Lung (tissue), 12 donors: ENCODE data around the gene ILF3. TPM values are rescaled to one million over a fixed set of nuclear protein-coding genes. Genes with fewer than 3 reads are reported as not detected.

Experiments
- ATAC-seq: fragments of 200-7000 bp; cut with Tn5 transposase; one replicate; pipeline ENCODE4 v1.9.1; 2020; ENCODE audit warnings: moderate number of reproducible peaks; ENCODE audit not compliant: insufficient read depth, low FRiP score
- DNase-seq, 3 donors: peaks; one replicate each; pipeline ENCODE4 v3.0.0-alpha.2; 2013 to 2017
- H3K27ac ChIP-seq, 2 donors: one replicate each; pipeline ENCODE4 v1.5.1; 2013; ENCODE audit warnings: mild to moderate bottlenecking in 2 of 2, moderate library complexity in 2 of 2, control low read depth in 1 of 2, inconsistent platforms in 1 of 2, low read depth in 1 of 2, low read length in 1 of 2
- H3K27me3 ChIP-seq, 3 donors: one replicate each; pipeline ENCODE4 v1.5.1; 2013; ENCODE audit warnings: low read length in 2 of 3; ENCODE audit not compliant: control insufficient read depth in 3 of 3, insufficient read depth in 3 of 3
- H3K36me3 ChIP-seq, 4 donors: one replicate each; pipeline ENCODE4 v1.5.1; 2013; ENCODE audit warnings: low read length in 4 of 4, mild to moderate bottlenecking in 1 of 4, moderate library complexity in 1 of 4; ENCODE audit not compliant: control insufficient read depth in 4 of 4, insufficient read depth in 4 of 4
- H3K4me1 ChIP-seq, 5 donors: one replicate each; pipeline ENCODE4 v1.5.1; 2013; ENCODE audit warnings: low read length in 5 of 5, mild to moderate bottlenecking in 2 of 5, moderate library complexity in 1 of 5; ENCODE audit not compliant: control insufficient read depth in 5 of 5, insufficient read depth in 5 of 5
- H3K4me3 ChIP-seq: one replicate; pipeline ENCODE4 v1.5.1; 2013; ENCODE audit warnings: mild to moderate bottlenecking, control low read depth, moderate library complexity
- H3K9ac ChIP-seq, 2 donors: one replicate each; pipeline ENCODE4 v1.5.1; 2013; ENCODE audit warnings: low read length in 2 of 2, control low read depth in 1 of 2; ENCODE audit not compliant: insufficient read depth in 1 of 2
- H3K9me3 ChIP-seq, 4 donors: one replicate each; pipeline ENCODE4 v1.5.1; 2013; ENCODE audit warnings: low read length in 3 of 4, mild to moderate bottlenecking in 1 of 4, moderate library complexity in 1 of 4; ENCODE audit not compliant: control insufficient read depth in 4 of 4, insufficient read depth in 3 of 4
- CTCF ChIP-seq: IDR thresholded peaks from 2 replicates; pipeline ENCODE4 v1.5.1; 2012; ENCODE audit warnings: mild to moderate bottlenecking; ENCODE audit errors: control extremely low read depth, extremely low read depth
- WGBS, 2 donors: extraction: QIAGEN DNeasy Blood & Tissue Kit; methylation state at CpG; one replicate each; pipeline ENCODE4 v1.1.7; 2013; 5-methylcytosine and 5-hydroxymethylcytosine counted together
- polyA plus RNA-seq, 2 donors: library from polyadenylated mRNA; stranded (reverse); fragments of 200-250 nt; gene quantifications; one replicate each; pipeline ENCODE4 v1.2.1, GENCODE V29; 2013
- total RNA-seq, 2 donors: library from RNA; depleted of rRNA in 1 of 2; stranded (reverse); fragments of >200 nt in 1 of 2; gene quantifications; one replicate each; pipeline ENCODE4 v1.2.1, GENCODE V29; 2014 to 2021
- donor health status: control.
- donor health status: control.
- donor health status: Bipolar disorder and iron deficiency.
- donor health status: healthy.
- donor health status: DM: yes; HTN: yes; CAD: no.

Gene ILF3
- total and polyA plus RNA-seq, 4 donors, result 105 to 225 (median 131) TPM

GRCh38 chr19:10618846-10619245 lies 35.3 kb upstream of the ILF3 start:
- no peak for TF ChIP-seq CTCF
- ATAC-seq, result no peak
- WGBS, 2 donors, result 91 to 95% methylated on average over 8 of the region's 8 CpGs
- peaks cover 0 to 7% (median 3%) of the 10 kb centered on the region in 4 donors for H3K36me3 ChIP-seq
- H3K27me3 ChIP-seq, result no peaks in the 10 kb centered on the region
- H3K4me3 ChIP-seq, result no peak overlapping the region
- H3K27ac ChIP-seq, result peak overlapping the region in 1 of 2 donors; percentile 20
- no peaks in the 10 kb centered on the region for H3K9me3 ChIP-seq
- no peak overlapping the region for H3K9ac ChIP-seq
- peaks cover 0 to 18% (median 0%) of the 10 kb centered on the region in 5 donors for H3K4me1 ChIP-seq
- no peak for DNase-seq

- 96 to 97% methylated on average over 4 of the region's 4 CpGs for WGBS, 2 donors
- Histone ChIP-seq H3K36me3 (peaks cover 0 to 7% (median 2%) of the 10 kb centered on the region in 4 donors), H3K9ac (no peak overlapping the region), H3K4me3 (no peak overlapping the region), H3K27me3 (no peaks in the 10 kb centered on the region), H3K9me3 (no peaks in the 10 kb centered on the region), H3K4me1 (peaks cover 0 to 22% (median 9%) of the 10 kb centered on the region in 5 donors), H3K27ac (no peak overlapping the region)
- ATAC-seq (no peak), DNase-seq (no peak)
- no peak for TF ChIP-seq CTCF
These were observed 33.4 kb upstream of the ILF3 start for GRCh38 chr19:10620786-10621185.

GRCh38 chr19:10621966-10622365 lies 32.2 kb upstream of the ILF3 start:
- Histone ChIP-seq H3K9ac (no peak overlapping the region), H3K9me3 (no peaks in the 10 kb centered on the region), H3K36me3 (peaks cover 0 to 7% (median 2%) of the 10 kb centered on the region in 4 donors), H3K4me1 (peaks cover 0 to 18% (median 10%) of the 10 kb centered on the region in 5 donors), H3K4me3 (no peak overlapping the region), H3K27ac (no peak overlapping the region), H3K27me3 (no peaks in the 10 kb centered on the region)
- 97 to 98% methylated on average over 8 of the region's 8 CpGs for WGBS, 2 donors
- no peak for ATAC-seq
- DNase-seq, result no peak
- TF ChIP-seq CTCF, result no peak

- Histone ChIP-seq H3K9me3 (no peaks in the 10 kb centered on the region), H3K9ac (no peak overlapping the region), H3K4me3 (no peak overlapping the region), H3K4me1 (peaks cover 0 to 13% (median 6%) of the 10 kb centered on the region in 5 donors), H3K27me3 (no peaks in the 10 kb centered on the region), H3K27ac (peak overlapping the region in 1 of 2 donors; percentile 90), H3K36me3 (peaks cover 3 to 17% (median 11%) of the 10 kb centered on the region in 4 donors)
- DNase-seq, result no peak
- TF ChIP-seq CTCF, result no peak
- 52 to 85% methylated on average over 6 of the region's 6 CpGs for WGBS, 2 donors
- no peak for ATAC-seq
These were observed 29.6 kb upstream of the ILF3 start for GRCh38 chr19:10624585-10624984.
